Stimulated activated CD8-positive, alpha-beta memory T cell treated with anti-CD3 and anti-CD28 coated beads, Interleukin-2, amount 100 ng/mL, for 1 hour (primary cell): ENCODE measurements around the gene PTCD1.

Experiments
- DNase-seq, 2 donors: peaks; one replicate each; pipeline ENCODE4 v3.0.0-alpha.2; 2020; ENCODE audit warnings: low read depth in 2 of 2

Gene PTCD1

DNA sequence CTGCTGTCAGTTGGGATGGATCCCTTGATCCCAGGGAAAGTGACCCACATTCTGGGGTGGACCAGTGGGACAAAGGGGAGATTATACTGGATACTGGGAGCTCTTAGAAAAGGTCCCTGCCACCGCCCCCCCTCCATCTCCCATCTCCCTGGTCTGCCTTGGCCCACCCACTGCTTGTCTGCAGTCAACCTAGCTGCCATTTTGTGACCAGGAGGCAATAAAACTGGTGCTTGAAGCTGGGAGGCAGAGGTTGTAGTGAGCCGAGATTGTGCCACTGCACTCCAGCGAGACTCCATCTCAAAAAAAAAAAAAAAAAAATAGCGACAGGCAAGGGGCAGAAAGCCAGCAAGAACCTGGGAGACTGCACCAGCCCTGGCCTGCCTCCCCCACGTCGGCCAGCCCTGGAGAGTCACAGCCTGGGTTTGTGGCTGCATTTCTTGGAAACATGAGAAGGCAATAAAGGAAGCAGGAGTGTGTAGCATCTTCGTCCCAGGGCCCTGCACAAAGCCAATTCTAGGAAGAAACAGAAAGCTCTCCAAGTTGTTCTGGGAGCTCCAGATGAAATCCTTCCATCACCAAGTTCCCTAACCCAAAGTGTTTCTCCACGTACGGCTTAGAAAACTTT lies 68.7 kb downstream of the PTCD1 start:
- DNase-seq: no peak

DNA sequence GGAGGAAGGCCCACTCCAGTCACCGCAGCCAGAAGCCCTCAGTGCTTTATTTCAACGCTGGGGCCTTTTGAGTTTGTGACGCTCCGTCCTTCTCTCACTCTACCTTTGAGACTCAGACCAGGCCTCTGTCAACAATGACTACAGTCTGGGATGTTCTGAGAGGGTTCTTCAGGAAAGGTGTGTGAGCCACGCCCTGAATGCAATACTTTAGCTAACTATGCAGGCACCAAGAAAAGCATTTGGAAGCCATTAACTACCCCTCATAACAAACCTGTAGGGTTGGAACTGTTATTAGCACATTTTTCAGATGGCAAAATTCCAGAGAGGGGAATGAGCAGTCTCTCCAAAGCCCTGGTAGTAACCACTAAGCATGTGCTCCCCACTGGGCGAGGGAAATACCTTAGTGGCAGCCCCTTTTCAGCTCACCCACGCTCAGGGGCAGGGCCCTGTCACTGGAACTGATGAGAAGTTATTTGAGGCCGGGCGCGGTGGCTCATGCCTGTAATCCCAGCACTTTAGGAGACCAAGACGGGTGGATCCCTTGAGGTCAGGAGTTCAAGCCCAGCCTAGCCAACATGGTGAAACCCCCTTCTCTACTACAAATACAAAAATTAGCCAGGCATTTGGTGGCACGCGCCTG lies 69.7 kb downstream of the PTCD1 start:
- DNase-seq: no peak
